Brain microvascular endothelial cell (primary cell): ENCODE results near the gene DDRGK1.

Experiments used
- DNase-seq: peaks from one replicate; pipeline ENCODE4 v3.0.0-alpha.2; 2020
- H3K27ac ChIP-seq: fragments of 250-450 bp; sonication (Bioruptor Pico); 2 replicates; pipeline ENCODE4 v1.5.1; 2020; ENCODE audit warnings: mild to moderate bottlenecking, moderate library complexity
- H3K27me3 ChIP-seq: fragments of 250-450 bp; sonication (Bioruptor Pico); replicated peaks from 2 replicates; pipeline ENCODE4 v1.5.1; 2020; ENCODE audit warnings: mild to moderate bottlenecking
- H3K36me3 ChIP-seq: fragments of 250-450 bp; sonication (Bioruptor Pico); replicated peaks from 2 replicates; pipeline ENCODE4 v1.5.1; 2020; ENCODE audit warnings: mild to moderate bottlenecking
- H3K4me3 ChIP-seq: 2 replicates; pipeline ENCODE4 v1.5.1; 2011; ENCODE audit warnings: low read depth, mild to moderate bottlenecking, control low read depth, low read length, moderate library complexity
- CTCF ChIP-seq: IDR thresholded peaks from 2 replicates; pipeline ENCODE4 v1.5.1; 2011; ENCODE audit warnings: low read depth, mild to moderate bottlenecking, moderate library complexity, low read length, control low read depth, inconsistent platforms; ENCODE audit errors: missing control alignments
- in situ Hi-C: cut with HindIII; loops from 2 replicates; pipeline ENCODE4 v1.10.0; 2017; ENCODE audit warnings: low sequenced_read_pairs, low pct_ligation_motif_present

DDRGK1 gene

GRCh38 chr20:3231889-3232588 is 27.6 kb upstream of the DDRGK1 start:
- Histone ChIP-seq H3K4me3 (no peak overlapping the region), H3K27me3 (no peaks in the 10 kb centered on the region), H3K27ac (no peak overlapping the region), H3K36me3 (no peaks in the 10 kb centered on the region)
- in situ Hi-C loops: no loop called here
- DNase-seq: no peak
- no peak for TF ChIP-seq CTCF

GRCh38 chr20:3231116-3231515 is 26.6 kb upstream of the DDRGK1 start:
- no peak for TF ChIP-seq CTCF
- Histone ChIP-seq H3K4me3 (no peak overlapping the region), H3K36me3 (no peaks in the 10 kb centered on the region), H3K27me3 (no peaks in the 10 kb centered on the region), H3K27ac (no peak overlapping the region)
- in situ Hi-C loops: no loop called here
- no peak for DNase-seq

- H3K27ac ChIP-seq: no peak overlapping the region
- in situ Hi-C loops: no loop called here
- TF ChIP-seq CTCF: no peak
- H3K27me3 ChIP-seq: no peaks in the 10 kb centered on the region
- DNase-seq: no peak
- no peaks in the 10 kb centered on the region for H3K36me3 ChIP-seq
- no peak overlapping the region for H3K4me3 ChIP-seq
These were observed 25.3 kb upstream of the DDRGK1 start for GRCh38 chr20:3229798-3230197.

GRCh38 chr20:3229158-3229557 is 24.7 kb upstream of the DDRGK1 start:
- in situ Hi-C loops: no loop called here
- no peak overlapping the region for H3K4me3 ChIP-seq
- no peak for DNase-seq

GRCh38 chr20:3228750-3229032 is 24.2 kb upstream of the DDRGK1 start:
- Histone ChIP-seq H3K4me3 (no peak overlapping the region), H3K27ac (no peak overlapping the region), H3K36me3 (no peaks in the 10 kb centered on the region), H3K27me3 (no peaks in the 10 kb centered on the region)
- no peak for DNase-seq
- in situ Hi-C loops: no loop called here
- TF ChIP-seq CTCF: no peak

More at GRCh38 chr20:3229158-3229557, 24.7 kb upstream of the DDRGK1 start:
- Histone ChIP-seq H3K27ac (no peak overlapping the region), H3K27me3 (no peaks in the 10 kb centered on the region), H3K36me3 (no peaks in the 10 kb centered on the region)
- TF ChIP-seq CTCF: no peak

- no peak for TF ChIP-seq CTCF
- Histone ChIP-seq H3K27ac (no peak overlapping the region), H3K4me3 (no peak overlapping the region), H3K27me3 (no peaks in the 10 kb centered on the region), H3K36me3 (peaks cover 5% of the 10 kb centered on the region)
- no peak for DNase-seq
- in situ Hi-C loops: no loop called here
These were observed 23.7 kb upstream of the DDRGK1 start for GRCh38 chr20:3227936-3228749.
